Forelimb muscle (tissue), 1 donor: Measurements from ENCODE around the gene PARD3. TPM values are rescaled to one million over a fixed set of nuclear protein-coding genes. Genes with fewer than 3 reads are reported as not detected.

Experiments
- DNase-seq: peaks from one replicate; pipeline ENCODE4 v3.0.0-alpha.2; 2013; ENCODE audit warnings: low read depth
- polyA plus RNA-seq: library from polyadenylated mRNA; unstranded; fragments of 120-200 nt; gene quantifications from one replicate; pipeline ENCODE4 v1.2.1, GENCODE V29; 2013; ENCODE audit not compliant: insufficient read length

Gene PARD3
- polyA plus RNA-seq, 1 donor: 40.0 TPM

DNA sequence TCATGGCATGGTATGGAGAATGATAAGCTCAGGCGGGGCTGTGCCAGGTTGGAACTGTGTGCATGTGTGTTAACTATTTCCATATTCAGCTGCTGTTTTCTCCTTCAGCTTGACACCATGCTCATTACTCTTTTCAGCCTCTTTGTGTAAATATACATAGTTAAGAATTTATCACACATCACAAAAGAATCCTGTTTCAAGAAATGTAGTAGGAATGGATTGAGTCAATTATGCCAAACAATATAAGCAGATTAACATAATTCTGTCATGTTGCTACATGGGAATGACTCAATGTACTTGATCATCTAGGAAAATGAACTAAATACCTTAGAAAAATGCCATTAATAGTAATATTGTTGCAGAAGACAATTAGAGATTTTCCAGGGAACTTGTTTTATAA is 687.4 kb downstream of the PARD3 start:
- no peak for DNase-seq

DNA sequence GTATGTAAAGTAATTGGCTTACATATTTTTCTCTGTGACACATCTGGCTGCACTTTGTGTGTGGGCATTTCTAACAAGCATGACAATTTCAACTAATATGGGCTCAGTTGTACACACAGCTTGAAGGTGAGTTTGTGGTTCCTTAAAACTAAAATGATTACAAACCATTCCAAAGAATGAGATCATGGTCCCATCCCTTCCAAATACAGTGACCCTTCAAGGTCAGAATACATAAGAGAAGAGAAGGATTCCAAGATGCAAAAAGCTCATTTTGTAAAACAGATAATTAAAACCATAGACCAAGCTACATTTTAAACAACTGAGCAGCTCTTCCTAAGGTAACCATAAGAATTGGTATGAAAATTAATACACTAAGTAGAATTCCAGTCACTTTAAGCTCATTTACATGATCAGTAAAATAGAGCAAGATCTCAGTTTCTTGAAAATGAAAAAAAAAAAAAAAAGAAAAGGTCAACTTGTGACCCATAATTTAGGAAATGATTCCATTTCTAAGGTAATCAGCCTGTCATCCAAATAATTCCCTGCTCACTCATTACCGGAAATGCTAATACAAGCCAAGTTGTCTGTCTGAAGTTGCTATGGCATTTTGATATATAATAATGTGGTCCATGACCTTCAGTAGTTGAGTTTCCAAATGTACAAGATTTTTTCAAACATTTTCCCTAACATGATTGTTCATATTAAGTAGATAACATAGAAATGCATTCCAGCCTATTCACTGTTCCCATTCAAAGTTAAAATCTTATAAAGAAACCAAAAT is 688.5 kb downstream of the PARD3 start:
- no peak for DNase-seq

DNA sequence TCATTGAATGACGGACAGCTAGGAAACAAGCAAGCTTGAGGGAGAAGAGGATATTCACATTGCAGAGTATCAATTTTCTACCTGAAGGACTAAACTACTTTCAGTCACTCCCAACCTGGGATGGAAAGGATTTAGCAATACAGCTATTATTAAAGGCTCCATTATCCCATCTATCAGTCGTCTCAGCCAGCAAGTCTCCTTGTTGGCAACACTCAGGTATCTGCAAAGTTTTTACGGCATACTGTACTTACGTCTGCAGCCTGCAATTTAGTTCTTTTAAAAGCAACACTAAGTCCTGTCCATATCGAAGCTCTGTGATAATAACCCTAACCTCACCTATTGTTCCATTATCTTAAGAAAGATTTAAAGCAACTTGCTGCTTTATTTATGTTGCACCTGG is 689.4 kb downstream of the PARD3 start:
- DNase-seq: no peak

DNA sequence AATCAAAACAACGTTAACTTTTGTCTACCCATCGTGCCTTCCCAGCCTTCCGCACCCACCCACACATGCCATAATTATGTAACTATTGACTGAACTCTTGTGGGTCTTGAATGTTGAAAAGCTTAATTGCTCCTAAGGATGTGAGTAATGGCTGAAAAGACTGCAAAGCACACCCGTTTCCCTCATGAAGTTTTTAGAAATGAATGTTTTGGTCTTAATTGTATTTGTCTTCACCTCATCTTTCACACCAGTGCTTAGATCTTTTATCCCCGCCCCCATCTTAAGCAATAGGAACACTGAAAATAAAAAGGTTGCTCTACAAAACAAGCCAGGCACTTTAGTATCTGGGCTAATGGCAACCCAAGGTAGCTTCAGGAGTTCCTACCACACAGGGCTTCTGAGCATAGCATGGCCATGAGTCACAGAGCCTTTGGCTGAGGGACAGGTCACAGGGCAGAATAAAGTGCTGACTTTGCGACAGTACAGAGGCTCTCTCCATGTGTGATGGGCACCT is 690.5 kb downstream of the PARD3 start:
- DNase-seq: no peak

DNA sequence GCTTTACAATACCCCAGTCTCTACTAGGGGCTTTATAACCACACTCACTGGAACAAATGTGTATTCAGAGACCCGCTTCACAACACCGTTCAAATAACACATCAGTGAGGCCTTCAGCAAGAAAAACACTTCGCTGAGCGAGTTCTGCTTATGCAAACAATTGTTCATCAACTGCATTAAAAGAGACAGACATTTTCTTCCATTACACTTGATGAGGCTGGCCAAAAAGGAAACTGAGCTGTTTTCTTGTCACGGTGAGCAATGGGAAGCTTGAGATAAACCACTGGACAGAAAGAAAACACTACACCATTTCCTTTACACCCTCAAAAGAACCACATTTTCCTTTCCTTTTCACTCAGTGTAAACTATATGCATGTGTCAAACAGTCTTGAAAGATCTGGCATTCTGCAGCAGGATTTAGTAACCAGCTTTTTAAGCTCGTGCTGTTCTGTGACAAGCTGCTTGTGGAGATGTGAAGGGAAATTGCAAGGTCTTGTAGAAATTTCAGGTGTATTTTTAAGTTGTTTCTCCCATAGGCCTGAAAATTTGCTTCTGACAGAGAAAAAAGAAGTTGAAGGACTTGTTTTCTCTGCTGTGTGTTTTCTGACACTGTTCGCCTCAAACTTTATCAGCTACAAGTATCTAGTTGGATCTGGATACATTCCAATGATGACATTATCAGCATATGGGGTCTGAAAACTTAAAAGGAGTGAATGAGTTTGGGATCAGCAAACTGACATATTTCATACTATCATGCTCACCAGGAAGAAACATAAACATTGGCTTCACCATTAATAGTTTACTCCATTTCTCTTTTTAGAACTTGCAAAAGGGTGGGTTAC is 693.1 kb downstream of the PARD3 start:
- no peak for DNase-seq

DNA sequence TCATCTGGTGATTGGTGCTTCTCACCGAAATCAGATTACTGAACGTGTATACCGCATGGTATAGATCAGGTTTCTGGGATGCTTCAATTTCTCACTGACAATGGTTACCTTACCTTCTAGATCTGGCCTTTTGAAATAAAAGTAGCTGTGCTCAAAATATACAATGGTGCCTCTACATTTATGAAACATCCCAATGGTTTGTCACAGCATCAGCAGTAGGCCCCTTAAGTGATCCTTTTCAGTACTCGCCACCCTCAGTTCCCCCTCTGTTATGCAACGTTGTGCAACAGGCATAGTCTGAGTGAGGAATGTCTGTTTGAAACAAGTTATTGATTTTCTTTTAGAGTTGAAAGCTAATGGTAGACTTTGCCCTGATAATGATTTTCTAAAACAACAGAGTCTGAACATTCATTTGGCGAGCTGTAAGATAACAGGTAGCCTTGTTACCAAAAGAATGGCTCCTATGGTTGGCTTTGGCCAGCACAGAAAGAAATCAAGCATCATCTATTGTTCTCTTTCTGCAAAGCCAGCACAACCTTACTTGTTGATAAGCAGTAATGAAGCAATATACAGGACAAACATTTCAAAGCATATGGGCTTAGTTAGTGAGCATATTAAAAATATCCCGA is 693.9 kb downstream of the PARD3 start:
- DNase-seq: no peak

DNA sequence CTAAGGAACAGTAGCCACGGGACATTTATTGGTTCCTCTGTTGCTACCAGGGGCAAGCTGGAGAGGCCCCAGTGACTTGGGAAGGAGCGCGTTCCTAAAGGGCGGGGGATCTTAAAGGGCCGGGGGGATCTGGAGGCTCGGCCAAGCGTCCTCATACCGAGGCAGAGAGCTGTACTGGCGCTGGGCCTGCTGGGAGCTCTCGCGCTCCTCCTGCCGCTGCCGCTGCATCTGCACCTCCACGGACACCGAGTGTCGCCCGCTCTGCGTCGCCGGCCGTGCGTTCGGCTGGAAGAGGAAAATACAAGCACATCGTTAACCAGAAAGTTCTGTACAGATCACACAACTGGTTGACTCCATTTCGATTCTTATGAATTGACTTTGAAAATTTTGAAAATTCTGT is 695.6 kb downstream of the PARD3 start:
- DNase-seq: no peak

DNA sequence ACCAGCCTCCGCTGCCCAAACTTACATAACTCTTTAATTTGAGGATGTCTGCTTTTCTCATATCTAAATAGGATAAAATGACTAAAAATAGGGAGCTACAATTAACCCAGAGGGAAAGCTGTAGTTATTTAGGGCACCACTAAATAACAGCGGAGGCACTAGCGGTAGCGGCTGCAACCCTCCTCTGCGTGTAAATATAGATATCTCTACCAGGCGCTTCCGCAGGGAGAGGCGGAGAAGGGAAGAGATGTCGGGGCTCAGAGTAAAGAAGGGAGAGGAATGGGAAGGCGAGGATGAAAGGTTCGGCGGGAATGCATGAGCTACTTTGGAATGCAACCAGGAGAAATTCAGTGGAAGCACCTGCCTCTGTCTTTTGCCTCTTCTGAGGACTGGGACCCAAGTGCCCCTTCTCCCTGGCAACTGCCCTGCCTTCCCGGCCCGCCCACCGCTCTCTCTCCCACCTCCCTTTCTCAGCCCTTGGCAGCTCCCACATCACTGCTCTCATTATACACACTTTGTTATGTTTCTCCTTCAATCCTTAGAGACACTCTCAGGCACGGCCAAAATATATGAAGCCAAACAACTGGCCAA is 698.3 kb downstream of the PARD3 start:
- DNase-seq: no peak

DNA sequence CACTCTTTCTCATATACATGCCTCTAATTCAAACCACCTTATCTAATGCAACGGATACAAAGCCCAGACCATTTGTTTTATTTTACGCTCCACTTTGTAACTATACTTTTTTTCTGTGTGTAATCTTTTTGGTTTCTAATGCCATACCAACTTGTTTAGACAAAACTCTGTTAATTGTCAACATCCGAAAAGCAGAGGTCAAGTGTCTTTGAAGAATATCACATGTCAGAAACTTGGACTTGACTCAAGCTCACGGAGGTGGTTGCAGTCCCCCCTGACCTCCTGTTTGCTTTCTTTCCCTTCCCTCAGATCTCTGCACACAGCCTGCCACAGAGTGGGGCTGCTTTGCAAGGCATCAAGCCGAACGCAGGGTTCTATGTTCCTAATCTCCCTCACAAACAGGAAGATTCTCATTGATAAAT is 698.9 kb downstream of the PARD3 start:
- no peak for DNase-seq

DNA sequence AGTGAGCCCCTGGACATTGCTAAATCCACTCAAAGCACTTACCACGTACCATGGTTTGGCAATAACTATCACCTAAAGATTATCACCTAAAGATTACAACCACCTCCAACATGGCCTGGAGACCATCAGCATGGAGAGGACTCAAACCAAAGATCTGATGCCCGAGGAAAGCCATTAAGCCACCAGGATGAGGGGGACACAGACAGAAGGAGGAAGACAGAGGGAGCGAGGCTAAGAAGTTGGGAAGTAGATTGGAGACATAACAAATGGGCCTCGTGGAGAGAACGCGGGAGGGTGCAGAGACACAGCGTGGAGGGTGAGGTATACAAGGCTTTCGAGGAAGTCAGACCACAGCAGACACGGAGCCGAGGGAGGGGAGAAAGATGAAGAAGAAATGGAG is 700.2 kb downstream of the PARD3 start:
- no peak for DNase-seq

DNA sequence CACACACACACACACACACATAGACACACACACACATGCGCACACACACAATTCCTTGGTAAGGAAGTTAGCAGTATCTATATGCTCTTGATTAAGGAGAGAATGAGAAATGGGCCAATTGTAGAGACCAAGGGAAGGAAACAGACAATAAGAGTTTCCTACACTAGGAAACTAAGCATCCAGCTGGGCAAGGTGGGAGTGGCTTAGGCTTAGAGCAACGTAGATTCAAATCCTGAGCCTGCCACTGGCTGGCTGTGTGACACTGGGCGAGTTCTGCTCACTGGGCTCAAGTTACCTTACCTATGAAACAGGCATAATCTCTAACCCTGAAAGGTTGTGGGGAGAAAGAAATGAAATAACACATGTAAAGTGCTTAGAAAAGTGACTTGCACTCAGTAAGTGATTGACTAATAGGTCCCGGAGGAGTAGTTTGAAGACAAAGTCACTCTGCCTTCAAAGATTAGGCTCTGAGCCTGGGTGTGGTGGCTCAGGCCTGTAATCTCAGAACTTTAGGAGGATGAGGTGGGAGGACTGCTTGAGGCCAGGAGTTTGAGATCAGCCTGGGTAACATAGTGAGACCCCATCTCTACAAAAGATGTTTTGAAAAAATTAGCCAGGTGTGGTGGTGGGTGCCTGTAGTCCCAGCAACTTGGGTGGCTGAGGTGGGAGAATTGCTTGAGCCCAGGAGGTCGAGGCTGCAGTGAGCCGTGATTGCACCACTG is 701.4 kb downstream of the PARD3 start:
- DNase-seq: no peak

DNA sequence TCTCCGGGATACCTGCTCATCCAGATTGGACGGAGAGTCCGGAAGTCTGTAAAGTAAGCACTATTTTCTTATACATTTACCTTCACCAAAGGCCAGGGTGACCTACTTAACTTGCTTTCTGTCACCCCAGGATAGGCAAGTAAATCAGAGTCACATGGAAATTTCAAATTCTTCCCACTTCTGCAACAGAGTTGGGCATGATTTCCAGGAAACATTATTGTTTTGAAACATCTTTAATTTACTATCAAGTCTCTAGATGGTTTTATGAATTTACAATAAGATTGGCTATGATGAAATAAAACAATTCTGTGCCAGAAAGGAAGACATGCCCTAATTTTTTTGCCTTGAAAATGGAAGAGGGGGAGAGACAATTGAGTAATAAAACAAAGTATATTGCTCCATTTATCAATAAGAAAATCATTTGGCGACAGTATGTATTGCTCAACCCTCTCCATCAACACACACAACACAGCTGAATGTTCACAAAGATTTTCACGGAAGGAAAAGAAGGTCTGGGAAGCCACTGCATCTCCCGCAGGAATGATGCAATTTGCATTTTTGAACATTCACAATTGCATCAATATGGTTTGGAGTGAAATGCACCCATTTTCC is 702.8 kb downstream of the PARD3 start:
- no peak for DNase-seq

DNA sequence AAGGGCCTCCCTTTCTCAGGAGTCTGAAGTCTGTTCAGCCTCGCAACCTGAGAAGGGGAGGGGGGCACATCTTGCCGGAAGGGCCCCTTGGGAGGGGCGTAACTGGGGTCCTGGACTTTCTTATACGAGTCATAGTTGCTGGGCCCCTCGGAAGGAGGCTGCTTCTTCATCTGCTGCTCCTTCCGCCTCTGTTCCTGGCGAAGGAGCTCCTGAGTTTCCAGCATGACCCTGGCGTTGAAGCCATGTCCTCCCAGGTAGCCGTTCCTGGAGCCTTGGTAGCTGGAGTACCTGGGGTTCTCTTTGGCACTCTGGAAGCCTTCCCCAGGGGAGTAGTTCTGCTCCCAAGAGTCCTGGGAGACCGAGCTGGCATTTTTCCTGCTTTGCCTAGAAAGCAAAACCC is 703.9 kb downstream of the PARD3 start:
- DNase-seq: no peak

DNA sequence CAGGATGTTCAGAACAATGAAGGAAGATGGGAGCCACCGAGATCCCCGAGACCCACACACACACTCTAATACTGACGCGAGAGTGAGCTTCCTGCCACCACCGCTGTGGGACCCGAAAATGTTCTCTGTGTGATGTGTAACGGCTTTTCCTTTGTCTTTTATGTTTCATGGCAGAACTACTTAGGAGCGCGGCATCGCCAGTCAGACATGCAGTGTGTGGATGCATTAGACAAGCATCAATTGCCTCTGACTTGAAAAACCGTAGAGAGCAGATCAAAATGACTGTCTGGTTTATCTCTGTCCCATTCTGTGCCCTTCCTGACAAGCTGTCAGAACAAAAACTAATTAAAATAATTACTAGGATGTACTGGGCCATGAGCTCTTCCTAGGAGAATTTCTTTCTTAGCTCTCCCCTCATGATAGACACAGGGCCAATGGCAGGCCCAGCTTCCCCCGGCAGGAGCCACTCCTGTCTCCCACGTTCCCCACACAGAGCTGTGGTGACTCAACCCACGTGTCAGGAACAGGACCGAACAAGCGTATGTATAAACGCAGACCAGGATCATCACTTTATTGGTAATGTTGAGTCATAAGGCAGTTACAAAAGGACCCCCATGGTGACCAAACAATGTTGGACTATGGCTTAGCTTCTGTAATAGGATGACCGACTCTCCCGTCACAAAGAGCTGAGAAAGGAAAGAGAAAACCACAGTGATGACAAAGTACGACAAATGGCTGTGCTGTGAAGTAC is 705.0 kb downstream of the PARD3 start:
- DNase-seq: no peak

DNA sequence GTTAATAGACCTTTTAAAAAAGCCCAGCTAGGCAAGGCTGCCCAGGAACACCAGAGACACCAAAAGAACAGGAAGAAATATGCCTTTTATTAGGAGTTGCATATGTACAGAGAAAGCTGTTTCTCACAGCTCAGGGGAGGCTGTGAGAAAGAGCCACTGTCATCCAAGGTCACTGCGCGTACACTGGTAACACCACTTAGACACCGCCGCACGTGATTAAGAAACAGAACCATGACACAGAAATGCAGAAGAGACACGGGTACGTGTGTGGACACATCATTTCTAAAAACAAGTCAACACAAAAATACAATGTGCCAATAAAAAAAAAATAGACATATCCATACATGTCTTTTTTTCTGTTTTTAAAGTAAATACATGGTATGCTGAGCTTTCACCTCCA is 705.6 kb downstream of the PARD3 start:
- DNase-seq: no peak

DNA sequence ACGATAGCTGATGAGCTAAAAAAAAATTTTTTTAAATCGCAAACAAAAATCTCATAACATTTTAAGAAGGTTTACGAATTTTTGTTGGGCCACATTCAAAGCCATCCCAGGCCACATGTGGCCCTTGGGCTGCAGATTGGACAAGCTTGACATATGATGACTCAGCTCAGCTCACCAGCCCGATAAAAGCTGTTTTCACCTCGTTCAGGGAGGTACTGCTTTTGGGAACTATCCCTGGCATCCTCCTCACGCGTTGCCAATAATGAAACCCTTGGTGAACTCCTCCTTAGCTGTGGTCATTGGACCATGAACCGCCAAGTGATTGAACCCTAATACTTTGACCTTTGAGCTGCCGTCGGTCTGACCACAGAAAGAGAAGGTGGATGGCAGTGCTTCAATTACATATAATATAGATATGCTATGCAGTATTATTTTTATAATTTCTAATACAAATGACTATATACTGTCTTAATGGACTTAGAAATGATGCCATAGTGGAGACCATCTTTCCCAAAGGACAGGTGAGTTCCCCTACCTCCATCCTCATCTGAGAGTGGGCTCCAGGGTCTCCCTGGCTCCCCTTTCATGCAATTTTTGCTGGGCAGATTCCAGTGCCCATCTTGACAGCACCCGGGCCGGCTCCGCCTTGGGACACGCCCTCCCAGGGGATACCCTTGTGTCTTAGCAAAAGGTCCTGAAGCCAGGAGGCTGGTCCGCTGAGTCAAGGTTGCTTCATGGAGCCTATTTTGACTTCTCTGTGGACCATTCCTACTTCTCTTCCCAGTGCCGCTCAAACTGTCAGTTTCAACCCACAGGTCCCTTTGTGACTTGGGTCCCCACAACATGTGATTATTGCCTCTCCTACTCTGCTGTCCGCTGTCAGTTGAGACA is 707.2 kb downstream of the PARD3 start:
- DNase-seq: no peak

DNA sequence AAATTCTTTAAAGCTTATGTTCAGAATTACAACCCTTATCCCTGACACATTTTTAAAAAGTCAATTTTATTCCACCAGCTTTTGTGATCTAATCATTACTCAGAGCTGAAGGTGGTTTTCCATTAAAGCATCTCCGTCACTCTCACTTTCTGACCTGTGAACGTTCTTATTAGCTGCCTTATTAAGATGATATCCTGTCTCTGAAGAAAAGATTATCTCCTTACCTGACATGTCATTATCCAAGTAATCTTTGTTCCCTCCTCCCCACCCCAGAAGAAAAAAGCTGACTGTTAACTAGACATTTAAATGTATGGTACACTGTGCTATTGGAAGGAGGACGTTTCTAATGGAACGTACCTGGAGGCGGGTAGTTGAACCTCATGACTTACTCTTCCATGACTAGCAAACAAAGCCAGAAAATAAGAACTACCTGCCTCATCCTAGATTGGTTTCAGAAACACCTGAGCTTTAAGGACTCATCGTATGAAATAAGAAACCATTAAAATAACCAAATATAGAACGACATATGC is 708.7 kb downstream of the PARD3 start:
- no peak for DNase-seq

DNA sequence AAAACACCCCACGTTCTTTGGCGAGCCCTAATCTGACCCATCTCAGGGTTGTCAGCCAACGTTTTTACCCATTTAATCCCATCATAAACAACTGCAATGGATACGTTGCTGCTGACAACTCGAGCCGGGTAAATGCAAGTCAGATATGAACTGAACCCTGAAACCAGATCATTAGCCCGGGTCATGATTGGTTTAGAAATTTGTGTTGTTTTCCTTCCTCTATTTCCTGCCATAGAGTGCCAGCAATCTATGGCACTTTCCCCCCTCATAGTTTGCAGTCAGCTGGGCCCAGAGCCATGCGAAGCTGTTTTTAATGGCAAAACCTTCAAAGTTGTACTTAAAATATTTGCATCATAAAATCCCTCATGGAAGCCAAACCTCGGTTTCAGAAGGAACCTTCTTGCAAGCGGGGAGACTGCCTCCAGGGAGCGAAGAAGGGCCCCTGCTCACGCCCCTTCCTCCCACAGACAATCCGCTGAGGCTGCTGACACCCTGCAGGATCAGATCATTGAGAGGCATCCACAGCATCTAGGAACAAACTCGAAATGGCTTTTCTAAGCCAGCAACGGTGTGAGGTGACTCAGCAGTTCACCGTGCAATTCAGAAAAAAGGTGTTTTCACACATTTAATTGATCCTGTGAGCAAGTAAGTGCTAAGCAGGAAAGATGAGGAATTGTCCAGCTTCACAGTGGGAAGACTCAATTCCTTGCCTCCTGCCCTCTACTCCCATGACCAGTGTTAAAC is 710.1 kb downstream of the PARD3 start:
- no peak for DNase-seq
